Heart right ventricle (tissue), 16 donors: Measurements from ENCODE around the gene CFAP97D1. TPM values are rescaled to one million over a fixed set of nuclear protein-coding genes. Genes with fewer than 3 reads are reported as not detected.
A peak's percentile ranks its signal among the peaks of the same experiment; 100 is the strongest.

Experiments
- ATAC-seq, 8 donors: fragments of 200-7000 bp; cut with Tn5 transposase; one replicate each; pipeline ENCODE4 v1.9.1; 2020; ENCODE audit warnings: mild to moderate bottlenecking in 8 of 8, moderate library complexity in 8 of 8, moderate number of reproducible peaks in 1 of 8
- DNase-seq, 2 donors: peaks; one replicate each; pipeline ENCODE4 v3.0.0-alpha.2; 2020
- H3K27ac ChIP-seq, 10 donors: fragments of 200-600 bp; sonication (generic) in 2 of 10; one replicate each; pipeline versions ENCODE4 v1.5.0 to v1.8.0; 2020 to 2022; ENCODE audit warnings: mild to moderate bottlenecking in 3 of 10
- H3K27me3 ChIP-seq, 7 donors: fragments of 200-600 bp; one replicate each; pipeline ENCODE4 v1.8.0; 2021 to 2022; ENCODE audit warnings: mild to moderate bottlenecking in 2 of 7
- H3K36me3 ChIP-seq, 9 donors: fragments of 200-600 bp; sonication (generic) in 1 of 9; one replicate each; pipeline versions ENCODE4 v1.5.0 to v1.8.0; 2020 to 2022; ENCODE audit warnings: mild to moderate bottlenecking in 2 of 9
- H3K4me1 ChIP-seq, 9 donors: fragments of 200-600 bp; sonication (generic) in 1 of 9; one replicate each; pipeline versions ENCODE4 v1.5.0 to v1.8.0; 2020 to 2022; ENCODE audit warnings: mild to moderate bottlenecking in 4 of 9
- H3K4me3 ChIP-seq, 10 donors: fragments of 200-600 bp; sonication (generic) in 2 of 10; one replicate each; pipeline versions ENCODE4 v1.5.0 to v1.8.0; 2020 to 2022; ENCODE audit warnings: mild to moderate bottlenecking in 7 of 10, moderate library complexity in 2 of 10
- H3K9me3 ChIP-seq, 11 donors: fragments of 200-600 bp in 10 of 11; sonication (generic) in 2 of 11; one replicate each; pipeline versions ENCODE4 v1.5.0 to v1.8.0; 2013 to 2022; ENCODE audit warnings: mild to moderate bottlenecking in 2 of 11, control low read depth in 1 of 11, moderate library complexity in 1 of 11
- CTCF ChIP-seq, 9 donors: fragments of 200-600 bp; sonication (generic) in 2 of 9; IDR thresholded peaks; one replicate each; pipeline versions ENCODE4 v1.5.0 to v1.8.0; 2021 to 2022; ENCODE audit warnings: antibody characterized with exemption in 9 of 9, mild to moderate bottlenecking in 5 of 9, moderate library complexity in 1 of 9
- WGBS, 2 donors: extraction: QIAGEN DNeasy Blood & Tissue Kit; methylation state at CpG; one replicate each; pipeline ENCODE4 v1.1.7; 2013; ENCODE audit warnings: inconsistent platforms in 1 of 2; 5-methylcytosine and 5-hydroxymethylcytosine counted together
- intact Hi-C, 10 donors: fragments of 100-400 bp; cut with DNase I; formaldehyde crosslinking; loops; one replicate each; pipeline versions ENCODE4 v1.11.1 to v1.14.2; 2022
- polyA plus RNA-seq, 2 donors: library from polyadenylated mRNA; stranded (reverse); fragments of 200-250 nt; gene quantifications; one replicate each; pipeline ENCODE4 v1.2.3, GENCODE V29; 2013
- total RNA-seq, 10 donors: library from RNA; stranded (reverse); fragmentation: NEBNext Ultra II Directional in 3 of 10; extraction: Animal tissue kit (Norgen Biotek cat#: 25700) in 3 of 10; gene quantifications; one replicate each; pipeline versions ENCODE4 v1.2.1 to v1.2.4, GENCODE V29; 2021 to 2023
- donor health status: Arrhythmogenic right ventricular cardiomyopathy.
- donor health status: ischemic (EF 13 %, LVEDD 7.1; RV severe dilation, severe dysfunction).
- donor health status: healthy with polysubstance abuse.
- donor health status: DM: no; HTN: yes; CAD: no.
- donor health status: DM: no; HTN: no; CAD: no.
- donor health status: ischemic (EF 25% LVEDD 6.9; RV normal size, moderate dysfunction).
- donor health status: ischemic (EF 25% LVEDD 5.7; RV mildly dilated, moderate dysfunction).
- donor health status: healthy.
- donor health status: DM: yes; HTN: yes; CAD: no.
- donor health status: Ischemic cardiomyopathy.
- donor health status: ischemic (EF 35%, LVEDD 5.7; RV mildly dilated, moderate dysfunction).
- donor health status: nonischemic (EF 11% LVEDD 7.7; RV severe dilation, severe dysfunction).
- donor health status: DM: yes; HTN: yes; CAD: no.
- donor health status: PGD.
- donor health status: ischemic (EF 29% LVEDD 5.4; RV normal size, mild dysfunction).
- donor health status: nonischemic (EF 23%, LVEDD 6.1; RV moderate dilation, normal function).

Gene CFAP97D1
- total and polyA plus RNA-seq, 12 donors = 0.07 to 0.09 (median 0.09) TPM; not detected in 9

- TF ChIP-seq CTCF (IDR thresholded peaks at IDR 0.05) = peak in 2 of 9 donors; percentile 42 to 45
- peak overlapping the region; percentile 70 to 100 (median 93) for H3K4me3 ChIP-seq
- no peaks in the 10 kb centered on the region for H3K9me3 ChIP-seq
- DNase-seq (no peak), ATAC-seq (peak in 7 of 8 donors; percentile 0 to 35 (median 17))
- no peaks in the 10 kb centered on the region for H3K27me3 ChIP-seq
- WGBS, 2 donors = 8 to 9% methylated on average over 26 of the region's 26 CpGs
- H3K27ac ChIP-seq = peak overlapping the region; percentile 96 to 100 (median 100)
- intact Hi-C loops = loop anchor here in 9 of 10 donors (2.0 to 10.0 kb wide), 4 partner anchors 53 to 68 kb away; partner anchors contain the start of genes MPP3 (in 6 of the 9) and CD300LG (in 4 of the 9)
- H3K36me3 ChIP-seq = peaks cover 0 to 29% (median 15%) of the 10 kb centered on the region in 9 donors
- peaks cover 2 to 68% (median 40%) of the 10 kb centered on the region in 9 donors for H3K4me1 ChIP-seq
Measured at GRCh38 chr17:43779145-43780125, 800 bp upstream of the CFAP97D1 start.

GRCh38 chr17:43782913-43783680, 2.9 kb downstream of the CFAP97D1 start:
- no peak for TF ChIP-seq CTCF (IDR thresholded peaks at IDR 0.05)
- DNase-seq (no peak), ATAC-seq (no peak)
- 82 to 86% methylated on average over 15 of the region's 15 CpGs for WGBS, 2 donors
- intact Hi-C loops = loop anchor here in 5 of 10 donors (5.0 to 10.0 kb wide), 3 partner anchors 49 to 64 kb away; partner anchors contain the start of genes CD300LG (in 3 of the 5) and MPP3 (in 2 of the 5)
- Histone ChIP-seq H3K4me1 (peaks cover 0 to 34% (median 7%) of the 10 kb centered on the region in 9 donors), H3K4me3 (no peak overlapping the region), H3K27ac (no peak overlapping the region), H3K36me3 (no peaks in the 10 kb centered on the region), H3K27me3 (no peaks in the 10 kb centered on the region), H3K9me3 (no peaks in the 10 kb centered on the region)

- no peak overlapping the region for H3K4me3 ChIP-seq
- H3K9me3 ChIP-seq = no peaks in the 10 kb centered on the region
- DNase-seq = no peak
- no peaks in the 10 kb centered on the region for H3K27me3 ChIP-seq
- no peak for TF ChIP-seq CTCF (IDR thresholded peaks at IDR 0.05)
- peaks cover 0 to 33% (median 7%) of the 10 kb centered on the region in 9 donors for H3K4me1 ChIP-seq
- H3K36me3 ChIP-seq = no peaks in the 10 kb centered on the region
- intact Hi-C loops = loop anchor here in 5 of 10 donors (5.0 to 10.0 kb wide), 3 partner anchors 48 to 63 kb away; partner anchors contain the start of genes CD300LG (in 3 of the 5) and MPP3 (in 2 of the 5)
- WGBS, 2 donors = 83% methylated on average over 2 of the region's 2 CpGs
- H3K27ac ChIP-seq = peak overlapping the region in 1 of 10 donors; percentile 26
- no peak for ATAC-seq
Measured at GRCh38 chr17:43784068-43784467, 3.8 kb downstream of the CFAP97D1 start.
